SW 1271 (cell line): ENCODE measurements around the gene COL11A2.

ENCODE experiments used
- DNase-seq, 2 experiments: peaks; one replicate each; lab custom pipeline; 2025; lab: John Stamatoyannopoulos, UW

COL11A2 gene

DNA sequence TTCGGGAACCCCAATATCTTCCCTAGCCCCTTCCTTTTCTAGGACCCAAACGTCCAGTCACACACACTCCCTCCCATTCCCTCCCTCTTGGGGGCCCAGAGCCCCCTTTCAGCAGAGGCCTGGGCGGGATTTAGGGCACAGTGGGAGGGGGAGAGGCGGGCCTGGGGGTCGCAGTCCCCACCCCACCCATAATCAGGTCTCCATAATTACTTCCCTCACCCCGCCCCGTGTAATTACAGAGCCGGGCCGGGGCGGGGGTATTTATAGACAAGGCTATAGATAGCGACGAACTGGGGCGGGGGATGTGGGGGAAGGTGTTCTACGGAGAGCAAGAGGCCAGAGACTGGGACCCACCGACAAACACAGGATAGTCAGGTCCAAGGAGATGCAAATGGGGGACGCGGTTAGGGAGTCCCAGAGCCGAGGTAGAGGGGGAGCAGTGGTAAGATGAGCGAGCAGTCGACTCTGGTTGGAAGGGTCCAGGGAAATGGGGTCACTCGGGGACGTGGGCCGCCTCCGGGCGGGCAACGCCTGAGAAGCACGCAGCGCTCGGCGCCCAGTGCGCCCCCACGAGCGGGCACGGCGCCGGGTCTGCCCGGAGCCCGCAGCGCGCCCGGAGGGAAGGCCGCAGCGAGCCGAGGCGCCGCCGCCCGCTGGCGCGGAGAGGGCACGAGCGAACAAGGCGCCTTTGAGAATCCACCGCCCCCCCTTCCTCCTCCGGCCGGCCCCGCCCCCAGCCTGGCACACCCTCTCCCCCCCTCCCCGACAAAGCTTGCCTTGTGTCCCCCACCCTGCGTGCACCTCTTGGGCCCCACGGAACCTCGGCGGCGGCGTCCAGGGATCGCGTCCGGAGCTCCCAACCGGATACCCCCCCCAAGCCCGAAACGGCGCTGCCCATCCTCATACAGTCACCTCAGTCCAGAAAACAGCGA is 670 bp upstream of the COL11A2 start:
- no peak for DNase-seq

GRCh38 chr6:33191383-33192104 is 723 bp downstream of the COL11A2 start:
- DNase-seq, result no peak

DNA sequence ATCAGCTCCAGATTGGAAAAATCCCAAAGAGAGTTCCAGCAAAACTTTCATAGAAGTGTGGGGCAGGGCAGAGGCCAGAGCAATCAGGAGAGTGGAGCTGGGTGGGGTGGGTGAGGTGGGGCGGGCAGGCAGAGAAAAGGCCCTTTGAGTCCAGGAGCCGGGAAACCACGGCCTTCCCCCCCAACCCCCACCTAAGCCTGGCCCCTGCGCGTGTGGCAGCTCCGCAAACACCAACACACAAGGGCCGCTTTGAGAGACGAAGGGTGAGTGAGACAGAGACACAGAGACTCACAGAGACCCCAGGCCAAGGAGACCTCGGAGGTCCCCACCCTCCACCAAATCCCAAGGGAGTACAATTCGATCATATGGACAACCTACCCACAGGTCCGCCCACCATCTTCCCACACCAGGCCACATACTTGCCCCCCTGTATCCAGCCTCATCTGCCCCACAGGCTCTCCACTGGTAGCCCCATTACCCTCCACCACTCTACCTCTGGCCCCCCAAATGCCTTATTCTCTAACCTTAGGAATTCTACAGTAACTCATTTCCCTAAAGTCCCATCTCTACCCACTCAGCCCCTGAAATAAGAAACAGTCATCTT is 1.7 kb downstream of the COL11A2 start:
- no peak for DNase-seq

DNA sequence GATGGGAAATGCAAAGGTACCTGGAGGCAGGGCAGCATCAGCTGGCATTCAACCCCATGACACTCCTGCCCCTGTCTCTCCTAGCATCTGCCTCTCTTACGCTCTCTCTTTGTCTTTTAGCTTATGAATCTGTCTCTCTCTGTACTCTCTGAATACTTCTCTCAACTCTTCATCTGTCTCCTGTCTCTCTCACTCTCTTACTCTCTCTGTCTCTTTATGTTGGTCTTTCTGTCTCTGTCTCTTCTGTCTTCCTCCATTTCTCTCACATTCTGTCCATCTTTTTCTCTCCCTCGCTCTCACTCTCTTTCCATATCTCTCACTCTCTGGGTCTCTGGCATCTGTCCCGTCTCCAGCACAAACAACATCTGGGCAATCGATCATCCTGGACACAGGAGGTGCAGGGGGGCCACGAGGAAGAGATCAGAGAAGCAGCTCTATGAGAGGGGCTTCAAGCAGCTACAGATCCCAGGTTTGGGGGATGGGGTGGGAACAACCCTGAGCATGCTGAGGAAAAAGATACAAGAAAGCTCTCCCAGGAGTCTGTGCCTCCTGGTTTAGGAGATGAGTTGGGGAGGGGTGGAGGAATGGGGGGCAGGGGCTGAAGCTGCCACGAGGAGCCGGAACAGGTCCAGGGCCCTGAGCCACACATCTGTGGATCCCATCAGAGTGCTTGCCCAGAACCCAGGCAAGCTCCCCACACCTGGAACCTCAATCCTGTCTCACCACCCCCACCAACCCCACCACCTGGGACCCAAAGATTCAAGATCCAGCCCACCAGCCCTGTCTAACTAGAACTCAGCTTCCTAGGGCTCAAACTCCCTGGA is 2.4 kb downstream of the COL11A2 start:
- DNase-seq, result no peak

- DNase-seq, result no peak
Measured at GRCh38 chr6:33189164-33189563, 3.1 kb downstream of the COL11A2 start.

GRCh38 chr6:33187809-33188208 is 4.5 kb downstream of the COL11A2 start:
- no peak for DNase-seq

DNA sequence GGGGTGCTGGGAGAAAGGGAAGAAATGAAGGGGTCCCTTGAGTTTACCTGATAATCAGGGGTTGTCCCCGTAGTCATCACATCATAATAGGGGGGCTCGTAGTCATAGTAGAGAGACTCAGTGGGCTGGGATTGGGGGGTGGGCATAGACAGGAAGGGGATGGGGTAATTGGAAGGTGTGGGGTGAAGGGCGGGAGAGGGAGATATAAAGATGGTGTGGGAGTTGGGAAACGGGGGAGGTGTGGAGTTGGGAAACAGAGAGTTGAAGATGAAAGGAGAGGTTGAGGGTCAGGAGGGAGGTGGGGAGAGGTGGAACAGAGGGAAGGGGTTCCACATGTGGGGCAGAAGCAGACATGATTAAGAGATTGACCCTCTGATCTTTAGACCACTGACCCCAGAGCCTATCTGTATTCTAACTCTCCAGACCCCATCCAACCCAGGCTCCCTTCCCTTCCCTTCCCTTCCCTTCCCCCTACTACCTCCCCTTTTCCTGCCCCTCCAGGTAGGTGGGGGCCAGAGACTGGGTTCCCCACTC is 6.5 kb downstream of the COL11A2 start:
- no peak for DNase-seq

DNA sequence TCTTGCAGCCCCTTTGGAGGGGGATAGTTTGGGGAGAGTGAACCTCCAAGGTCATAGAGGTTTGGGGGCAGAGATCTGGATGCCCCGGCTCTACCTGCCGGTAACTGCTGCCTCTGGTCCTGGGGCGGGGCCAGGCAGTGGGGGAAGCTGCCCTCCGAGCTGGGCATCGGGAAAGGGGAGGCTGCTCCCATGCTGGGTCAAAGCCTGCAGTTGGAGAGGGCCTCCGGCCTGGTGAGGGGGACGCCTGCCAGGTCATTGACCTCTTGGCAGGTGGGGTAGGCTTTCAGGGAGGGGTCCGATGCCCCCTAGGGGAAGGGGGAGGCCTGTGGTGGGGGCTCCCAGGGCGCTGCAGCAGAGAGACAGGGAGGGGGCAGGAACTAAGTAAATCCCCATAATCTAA is 7.1 kb downstream of the COL11A2 start:
- no peak for DNase-seq

DNA sequence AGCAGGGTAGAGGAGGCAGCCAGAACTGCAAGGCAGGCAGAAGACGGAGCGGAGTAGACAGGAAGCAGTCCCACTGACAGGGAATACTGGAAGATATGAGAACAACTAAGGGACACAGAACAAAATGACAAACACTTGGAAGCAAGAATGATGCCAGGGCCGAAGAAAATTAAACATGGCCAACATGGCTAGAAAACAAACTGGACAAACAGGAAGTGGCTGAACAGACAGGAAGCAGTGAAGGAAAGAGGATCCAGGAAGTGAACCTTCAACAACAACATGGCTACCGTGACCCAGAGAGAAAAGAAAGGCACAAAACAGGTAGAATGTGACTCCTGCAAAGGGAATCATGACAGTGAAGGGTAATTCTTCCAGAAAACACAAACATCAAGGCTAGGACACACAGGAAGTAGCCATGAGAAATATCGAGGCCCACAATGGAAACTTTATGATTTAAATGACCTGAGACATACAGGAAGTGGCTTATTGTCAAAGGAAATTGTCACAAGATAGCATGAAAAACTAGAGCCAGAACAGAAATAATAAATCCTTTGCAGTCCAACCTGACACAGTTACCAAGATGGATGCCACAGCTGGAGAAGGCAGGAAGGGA is 9.1 kb downstream of the COL11A2 start:
- DNase-seq, result no peak

GRCh38 chr6:33181141-33181540 is 11.1 kb downstream of the COL11A2 start:
- no peak for DNase-seq

DNA sequence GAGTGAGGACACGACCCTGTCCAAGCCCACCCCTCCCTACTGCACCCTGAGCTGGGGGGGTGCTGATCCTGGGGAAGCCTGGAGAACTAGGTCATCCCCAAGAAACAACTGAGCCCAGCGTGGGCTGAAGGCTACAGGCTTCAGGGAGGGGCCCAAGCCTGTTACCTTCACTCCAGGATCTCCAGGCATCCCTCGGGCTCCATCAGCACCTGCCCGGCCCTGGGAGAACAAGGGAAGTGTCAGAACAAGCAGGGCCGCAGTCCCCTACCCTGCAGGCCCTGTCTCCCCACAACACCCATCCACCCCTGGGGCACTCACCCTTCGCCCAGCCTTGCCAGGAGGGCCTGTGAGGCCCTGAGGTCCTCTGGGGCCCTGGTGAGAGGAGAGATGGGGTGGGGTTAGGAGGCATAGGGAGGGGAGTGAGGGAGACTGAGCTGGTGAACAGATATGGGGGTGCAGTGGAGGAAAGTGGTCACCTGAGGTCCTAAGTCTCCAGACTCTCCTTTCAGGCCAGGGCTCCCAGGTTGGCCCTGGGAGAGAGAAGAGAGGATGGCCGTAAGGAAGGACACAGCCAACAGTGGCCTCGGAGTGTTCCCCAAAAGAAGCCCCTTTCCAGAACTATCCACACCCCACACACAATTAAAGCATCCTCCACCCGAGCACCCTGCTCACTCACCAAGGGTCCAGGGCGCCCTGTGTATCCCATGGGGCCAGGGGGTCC is 13.4 kb downstream of the COL11A2 start:
- DNase-seq, result no peak

DNA sequence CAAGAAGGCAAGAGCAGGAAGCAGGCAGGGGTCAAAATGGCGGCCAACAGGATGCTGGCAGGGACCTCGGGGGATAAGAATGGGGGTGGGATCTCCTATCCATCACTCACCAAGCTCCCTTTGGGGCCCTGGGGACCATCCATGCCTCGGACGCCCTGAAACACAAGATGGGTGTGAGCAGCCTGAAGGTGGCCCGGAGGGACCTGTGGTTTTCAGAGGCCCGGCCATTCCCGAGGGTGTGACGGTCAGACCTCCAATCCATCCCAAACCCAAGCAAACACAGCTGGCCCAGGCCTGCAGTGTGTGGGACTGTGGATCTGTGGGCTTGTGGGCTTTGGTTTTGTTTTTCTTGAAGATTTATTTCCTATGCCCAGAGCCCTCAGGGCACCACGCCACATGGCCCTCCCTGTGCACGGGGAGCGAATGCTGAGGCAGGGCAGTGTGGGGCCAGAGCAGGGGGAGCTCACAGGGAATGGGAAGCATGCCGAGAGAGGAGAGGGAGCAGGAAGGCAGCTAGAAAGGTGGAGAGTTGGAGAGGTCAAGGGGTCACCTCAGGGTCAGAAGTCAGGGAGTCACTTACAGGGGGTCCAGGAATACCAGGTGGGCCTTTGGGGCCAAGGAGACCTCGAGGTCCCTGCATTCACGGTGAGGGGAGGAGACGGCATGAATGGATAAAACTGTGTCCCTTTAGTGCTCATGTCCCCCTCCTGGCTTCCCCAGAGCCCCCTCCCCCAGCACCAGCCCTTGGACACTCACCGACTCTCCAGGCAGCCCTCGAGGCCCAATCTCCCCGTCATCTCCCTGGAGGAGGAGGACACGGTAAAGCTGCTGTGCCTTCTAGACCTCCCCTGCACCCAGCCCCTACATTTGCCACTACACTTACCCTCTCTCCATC is 14.5 kb downstream of the COL11A2 start:
- DNase-seq, result no peak

DNA sequence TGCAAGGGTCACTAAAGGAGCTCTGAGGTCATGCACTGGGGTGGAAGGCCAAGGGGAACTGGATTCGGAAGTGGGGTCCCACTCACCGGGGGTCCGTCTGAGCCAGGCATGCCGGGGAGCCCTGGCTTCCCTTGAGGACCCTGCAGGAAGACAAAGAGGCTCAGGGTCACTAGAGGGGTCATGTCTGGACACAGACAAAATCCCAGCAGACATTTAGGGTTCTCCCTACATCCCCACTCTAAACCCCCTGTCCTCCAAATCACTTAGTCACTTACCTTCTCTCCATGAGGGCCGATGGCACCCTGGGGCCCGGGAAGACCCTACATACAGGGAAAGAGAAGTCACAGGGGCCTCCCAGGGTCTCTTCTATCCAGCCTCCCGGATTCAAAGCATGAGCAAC is 15.4 kb downstream of the COL11A2 start:
- DNase-seq, result no peak

GRCh38 chr6:33175436-33176069 is 16.7 kb downstream of the COL11A2 start:
- no peak for DNase-seq

GRCh38 chr6:33174784-33175183 is 17.5 kb downstream of the COL11A2 start:
- DNase-seq, result no peak

DNA sequence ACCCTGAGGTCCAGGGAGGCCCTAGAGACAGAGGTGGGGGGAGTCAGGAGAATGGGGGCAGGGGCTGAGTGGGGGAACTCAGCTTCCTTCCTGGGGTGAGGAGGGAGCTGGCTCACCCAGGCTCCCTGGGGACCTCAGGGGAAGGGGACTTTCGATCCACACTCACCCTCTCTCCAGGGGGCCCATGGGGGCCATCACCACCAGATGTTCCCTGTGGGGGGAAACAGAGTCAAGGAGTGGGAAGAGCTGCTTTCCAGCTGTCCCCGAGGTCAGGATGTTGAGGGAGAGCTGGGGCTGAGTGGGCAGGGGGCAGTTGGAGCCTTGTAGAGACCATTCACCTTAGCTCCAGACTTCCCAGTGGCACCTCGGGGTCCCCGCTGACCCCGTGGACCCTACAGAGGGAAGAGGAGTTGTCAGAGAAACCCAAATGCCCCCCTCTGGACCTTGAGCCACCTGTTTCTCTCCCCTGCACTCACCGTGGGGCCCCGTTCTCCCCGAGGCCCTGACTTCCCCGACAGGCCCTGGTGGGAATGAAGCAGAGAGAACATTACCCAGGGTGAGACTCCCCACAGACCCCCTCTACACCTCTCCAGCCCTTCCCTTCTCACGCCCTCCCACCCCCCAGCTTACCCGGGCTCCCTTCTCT is 18.6 kb downstream of the COL11A2 start:
- no peak for DNase-seq

DNA sequence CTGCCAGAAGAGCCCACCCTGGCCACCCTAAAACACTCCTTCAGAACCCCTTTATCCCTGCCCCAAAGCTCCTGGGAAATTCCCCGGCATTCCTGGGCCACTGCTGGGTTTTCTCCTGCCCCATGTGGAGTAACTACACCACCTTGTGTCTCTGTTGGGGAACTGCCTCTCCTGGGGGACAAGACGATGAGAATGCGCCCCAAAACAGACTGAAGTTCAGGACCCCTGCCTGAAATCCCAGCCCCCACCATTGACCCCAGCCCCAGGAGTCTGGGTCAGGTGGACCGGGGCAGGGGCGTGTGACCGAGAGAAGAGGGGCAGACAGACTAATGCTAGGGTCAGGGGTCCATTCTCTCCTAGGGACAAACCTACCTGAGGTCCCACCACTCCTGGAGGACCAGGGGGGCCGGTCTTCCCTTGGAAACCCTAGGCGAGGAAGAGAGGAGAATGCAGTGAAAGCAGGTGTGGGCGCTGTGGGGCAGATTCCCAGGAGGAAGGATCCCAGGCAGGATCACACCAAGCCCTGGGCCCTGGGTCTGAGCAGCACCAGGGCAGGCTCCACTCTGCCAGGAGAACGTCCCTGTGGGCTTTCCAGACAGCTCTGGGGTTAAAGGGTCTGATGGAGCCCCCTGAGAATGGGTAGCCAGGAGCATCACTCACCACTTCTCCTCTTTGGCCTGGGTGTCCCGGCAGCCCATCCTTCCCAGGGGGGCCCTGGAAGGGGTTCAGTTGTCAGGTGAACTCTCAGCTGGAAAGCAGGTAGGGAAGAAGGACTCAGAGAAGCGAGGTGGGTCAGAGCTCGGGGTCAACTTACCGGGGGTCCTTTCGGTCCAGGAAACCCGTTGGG is 19.4 kb downstream of the COL11A2 start:
- no peak for DNase-seq
